ENCODE measurements around the gene CEACAM7. TPM values are rescaled to one million over a fixed set of nuclear protein-coding genes. Genes with fewer than 3 reads are reported as not detected.
A peak's percentile ranks its signal among the peaks of the same experiment; 100 is the strongest.

CEACAM7 gene
- total and polyA plus RNA-seq, 12 donors: not detected

DNA sequence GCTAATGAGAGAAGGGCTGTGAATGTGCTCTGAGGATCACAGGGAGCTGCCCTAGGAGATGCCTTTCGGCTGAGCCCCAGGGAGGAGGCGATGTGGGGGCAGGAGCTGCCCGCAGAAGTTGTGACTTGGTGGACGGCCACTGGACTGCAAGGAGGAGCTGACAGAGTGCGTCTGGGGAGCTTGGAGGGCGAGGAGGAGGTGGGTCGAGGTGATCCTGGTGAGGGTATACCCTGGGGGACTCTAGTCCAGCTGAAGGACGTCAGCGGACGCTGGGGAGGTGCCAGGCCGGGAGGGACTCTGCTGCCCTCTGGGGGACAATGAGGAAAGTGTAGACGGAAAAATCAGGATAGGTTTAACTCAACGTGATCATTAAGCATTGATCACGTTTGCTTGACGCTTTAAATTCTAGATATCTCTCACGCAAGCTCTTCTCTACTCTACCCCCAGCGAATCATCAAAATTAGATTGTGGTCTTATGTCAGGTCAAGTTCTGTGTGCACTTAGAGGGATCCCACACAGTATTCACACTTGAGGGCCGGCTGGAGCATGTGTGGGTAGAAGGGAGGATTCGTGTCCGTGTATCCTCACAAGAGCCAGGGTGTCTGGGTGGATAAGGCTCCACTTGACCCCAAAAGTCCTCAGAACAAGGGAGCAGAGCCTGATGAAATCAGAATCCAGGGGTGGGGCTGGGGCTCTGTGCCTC lies 3.3 kb upstream of the CEACAM7 start:
- intact Hi-C loops (cut with DNase I): no loop called here
- peaks cover 0 to 55% (median 32%) of the 10 kb centered on the region in 7 donors for H3K27me3 ChIP-seq
- no peaks in the 10 kb centered on the region for H3K4me1 ChIP-seq
- no peak overlapping the region for H3K4me3 ChIP-seq
- ATAC-seq: no peak
- no peak overlapping the region for H3K27ac ChIP-seq
- no peak for DNase-seq
- 27 to 28% methylated on average over 20 of the region's 20 CpGs for WGBS, 2 donors
- H3K9me3 ChIP-seq: peaks cover 0 to 32% (median 10%) of the 10 kb centered on the region in 11 donors
- TF ChIP-seq, protein P1, sequence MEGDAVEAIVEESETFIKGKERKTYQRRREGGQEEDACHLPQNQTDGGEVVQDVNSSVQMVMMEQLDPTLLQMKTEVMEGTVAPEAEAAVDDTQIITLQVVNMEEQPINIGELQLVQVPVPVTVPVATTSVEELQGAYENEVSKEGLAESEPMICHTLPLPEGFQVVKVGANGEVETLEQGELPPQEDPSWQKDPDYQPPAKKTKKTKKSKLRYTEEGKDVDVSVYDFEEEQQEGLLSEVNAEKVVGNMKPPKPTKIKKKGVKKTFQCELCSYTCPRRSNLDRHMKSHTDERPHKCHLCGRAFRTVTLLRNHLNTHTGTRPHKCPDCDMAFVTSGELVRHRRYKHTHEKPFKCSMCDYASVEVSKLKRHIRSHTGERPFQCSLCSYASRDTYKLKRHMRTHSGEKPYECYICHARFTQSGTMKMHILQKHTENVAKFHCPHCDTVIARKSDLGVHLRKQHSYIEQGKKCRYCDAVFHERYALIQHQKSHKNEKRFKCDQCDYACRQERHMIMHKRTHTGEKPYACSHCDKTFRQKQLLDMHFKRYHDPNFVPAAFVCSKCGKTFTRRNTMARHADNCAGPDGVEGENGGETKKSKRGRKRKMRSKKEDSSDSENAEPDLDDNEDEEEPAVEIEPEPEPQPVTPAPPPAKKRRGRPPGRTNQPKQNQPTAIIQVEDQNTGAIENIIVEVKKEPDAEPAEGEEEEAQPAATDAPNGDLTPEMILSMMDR (IDR thresholded peaks at IDR 0.05): peak in 5 of 9 donors; percentile 22 to 60 (median 38)
- no peaks in the 10 kb centered on the region for H3K36me3 ChIP-seq

DNA sequence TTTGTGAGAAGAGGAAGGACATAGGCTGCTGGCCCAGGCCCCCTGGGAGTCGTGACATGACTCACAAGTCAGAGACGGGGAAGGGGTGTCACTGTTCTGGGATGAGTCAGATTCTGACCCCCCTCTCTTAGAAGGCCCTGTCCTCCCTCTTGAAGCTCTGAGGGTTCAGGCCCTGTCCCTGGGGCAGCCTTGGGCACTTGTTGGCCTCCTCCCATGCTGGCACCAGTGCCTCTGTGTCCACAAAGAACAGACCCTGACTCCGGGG lies 2.7 kb upstream of the CEACAM7 start:
- no peak for DNase-seq
- WGBS, 2 donors: 77 to 81% methylated on average over 3 of the region's 3 CpGs
- intact Hi-C loops (cut with DNase I): no loop called here
- Histone ChIP-seq H3K9me3 (peaks cover 0 to 32% (median 10%) of the 10 kb centered on the region in 11 donors), H3K4me3 (no peak overlapping the region), H3K4me1 (no peaks in the 10 kb centered on the region), H3K27me3 (peaks cover 0 to 53% (median 26%) of the 10 kb centered on the region in 7 donors), H3K27ac (no peak overlapping the region), H3K36me3 (no peaks in the 10 kb centered on the region)
- TF ChIP-seq, protein P1 (IDR thresholded peaks at IDR 0.05): no peak
- ATAC-seq: no peak

- peaks cover 0 to 32% (median 10%) of the 10 kb centered on the region in 11 donors for H3K9me3 ChIP-seq
- no peak overlapping the region for H3K27ac ChIP-seq
- no peak for DNase-seq
- H3K36me3 ChIP-seq: no peaks in the 10 kb centered on the region
- no peaks in the 10 kb centered on the region for H3K4me1 ChIP-seq
- 59 to 67% methylated on average over 4 of the region's 4 CpGs for WGBS, 2 donors
- intact Hi-C loops (cut with DNase I): no loop called here
- H3K27me3 ChIP-seq: peaks cover 0 to 53% (median 26%) of the 10 kb centered on the region in 7 donors
- H3K4me3 ChIP-seq: no peak overlapping the region
- ATAC-seq: no peak
- TF ChIP-seq, protein P1 (IDR thresholded peaks at IDR 0.05): no peak
Measured at GRCh38 chr19:41689993-41690800, 2.1 kb upstream of the CEACAM7 start.

DNA sequence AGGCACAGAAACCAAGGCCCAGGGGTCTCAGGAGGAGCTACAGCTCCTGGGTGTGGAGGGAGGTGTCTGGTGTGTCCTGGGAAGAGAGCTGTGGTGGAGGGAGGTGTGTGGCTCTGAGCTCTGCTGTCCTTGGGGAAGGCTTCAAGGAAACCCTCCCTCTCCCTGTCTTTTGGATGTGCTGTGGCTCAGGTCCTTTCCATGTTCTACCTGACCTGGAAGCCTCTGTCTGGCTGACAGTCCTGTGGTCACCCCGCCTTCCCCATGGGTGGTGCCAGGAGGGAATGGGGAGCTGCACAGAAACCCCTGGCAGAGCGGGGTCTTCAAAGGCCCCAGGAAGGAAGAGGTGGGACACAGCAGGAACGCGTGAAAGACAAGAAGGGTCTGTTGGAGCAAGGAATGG lies 617 bp upstream of the CEACAM7 start:
- intact Hi-C loops (cut with DNase I): no loop called here
- ATAC-seq (no peak), DNase-seq (no peak)
- 58 to 62% methylated on average over 4 of the region's 4 CpGs for WGBS, 2 donors
- H3K4me1 ChIP-seq: no peaks in the 10 kb centered on the region
- H3K27me3 ChIP-seq: peaks cover 0 to 51% (median 26%) of the 10 kb centered on the region in 7 donors
- H3K4me3 ChIP-seq: no peak overlapping the region
- H3K36me3 ChIP-seq: no peaks in the 10 kb centered on the region
- no peak overlapping the region for H3K27ac ChIP-seq
- H3K9me3 ChIP-seq: peaks cover 0 to 26% (median 10%) of the 10 kb centered on the region in 11 donors
- TF ChIP-seq, protein P1 (IDR thresholded peaks at IDR 0.05): no peak

Measured in heart right ventricle (tissue), 16 donors.